ENCODE measurements around the gene LMTK3. TPM values are rescaled to one million over a fixed set of nuclear protein-coding genes. Genes with fewer than 3 reads are reported as not detected.

Gene LMTK3
- total and polyA plus RNA-seq, 9 of the 15 experiments (the other 6 are each of a cell fraction or from before 2014, with no cell fraction given), result 0.35 to 12.3 (median 2.0) TPM; not detected in 2

- no peak for TF ChIP-seq CHD7 (IDR thresholded peaks at IDR 0.05; ENCODE audit: low read depth, low read length)
- no peak for TF ChIP-seq ELF1 (tag; IDR thresholded peaks at IDR 0.05)
- no peak for TF ChIP-seq ARID3B (CRISPR knock-in tag; IDR thresholded peaks at IDR 0.05; ENCODE audit: borderline replicate concordance)
- no peak for TF ChIP-seq NFIC (IDR thresholded peaks at IDR 0.05)
- 0 out of 2 replicates have a peak, but pooled peaks have one; percentile 1 for TF ChIP-seq XRCC5 (IDR thresholded peaks at IDR 0.05; ENCODE audit: low read depth, low read length)
- peak in 1 of 2 experiments; percentile 44; a peak in 1 of 4 replicates for TF ChIP-seq RAD21 (CRISPR knock-in tag; conservative IDR thresholded peaks at IDR 0.05 in 1 of 2, IDR thresholded peaks at IDR 0.05 in 1 of 2)
- no peak for TF ChIP-seq MCM5 (IDR thresholded peaks at IDR 0.05; ENCODE audit: low read depth)
- TF ChIP-seq TAF15 (IDR thresholded peaks at IDR 0.05; ENCODE audit: low read depth, low read length), result no peak
- no peak for TF ChIP-seq KAT8 (IDR thresholded peaks at IDR 0.05; ENCODE audit: low read depth)
- TF ChIP-seq TRIM24 (IDR thresholded peaks at IDR 0.05), result no peak
- TF ChIP-seq TAF9B (IDR thresholded peaks at IDR 0.05; ENCODE audit: partially characterized antibody), result no peak
- TF ChIP-seq CTBP1 (IDR thresholded peaks at IDR 0.05; ENCODE audit: borderline replicate concordance), result peak; percentile 79; the same call in 1 of the 2 replicates
- 0 out of 2 replicates have a peak, but pooled peaks have one; percentile 3 for TF ChIP-seq TCF3 (CRISPR knock-in tag; IDR thresholded peaks at IDR 0.05)
- TF ChIP-seq RUNX1 (IDR thresholded peaks at IDR 0.05; ENCODE audit: low read depth), result no peak
- 0 out of 2 replicates have a peak, but pooled peaks have one; percentile 65 for TF ChIP-seq ZNF12 (CRISPR knock-in tag; IDR thresholded peaks at IDR 0.05)
These were observed 10.7 kb downstream of the LMTK3 start (continued) for GRCh38 chr19:48500830-48501493.
